ENCODE measurements around the gene CDC25A. TPM values are rescaled to one million over a fixed set of nuclear protein-coding genes. Genes with fewer than 3 reads are reported as not detected.

CDC25A gene
- total and polyA plus RNA-seq, 2 of the 8 experiments (the other 6 are each of a cell fraction or from before 2014, with no cell fraction given): 20.7 to 62.1 TPM

DNA sequence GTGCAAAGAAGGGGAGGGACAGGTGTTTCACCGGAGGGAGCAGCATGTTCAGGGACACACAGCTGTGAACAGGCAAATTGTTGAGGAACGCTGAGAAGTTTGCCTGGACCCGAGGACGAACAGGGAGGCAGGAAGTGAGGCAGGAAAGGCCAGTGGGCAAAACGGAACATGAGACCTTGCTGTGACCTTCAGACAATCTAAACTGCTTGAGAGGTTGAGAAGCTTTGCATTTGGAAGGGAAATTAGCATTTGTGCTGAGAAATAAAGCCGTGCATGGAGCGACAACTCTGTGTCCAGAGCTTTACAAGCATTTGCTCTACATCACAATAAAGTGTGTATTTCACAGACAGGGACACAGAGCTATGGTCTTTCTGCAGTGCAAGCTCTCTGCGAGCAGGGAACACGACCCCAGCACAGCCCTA is 47.9 kb downstream of the CDC25A start (continued):
- TF ChIP-seq ZNF274 (IDR thresholded peaks at IDR 0.05; ENCODE audit: borderline replicate concordance, extremely low read depth, low read length) (no peak), GABPA (IDR thresholded peaks at IDR 0.05; ENCODE audit: borderline replicate concordance, insufficient read depth, low read length) (no peak), TBP (IDR thresholded peaks at IDR 0.05; ENCODE audit: low read depth, low read length) (no peak), POLR2A (IDR thresholded peaks at IDR 0.05; ENCODE audit: control extremely low read depth in 1 of 2, low read depth in 2 of 2, low read length in 2 of 2) (no peak)

Data from H1 (cell line).